OCI-LY1 (cell line): ENCODE measurements around the gene AATK.

ENCODE experiments used
- H2AFZ ChIP-seq: fragments of 200-600 bp; sonication (generic), shearing (Covaris generic); 2 replicates; pipeline ENCODE4 v1.6.0; 2014; ENCODE audit warnings: antibody characterized with exemption, mild to moderate bottlenecking, low read length
- H3F3A ChIP-seq: fragments of 200-600 bp; sonication (generic), shearing (Covaris generic); 2 replicates; pipeline ENCODE4 v1.6.0; 2014; ENCODE audit warnings: mild to moderate bottlenecking, antibody characterized with exemption, low read length, moderate library complexity; ENCODE audit not compliant: insufficient read depth
- H3K27ac ChIP-seq: fragments of 200-600 bp; sonication (generic); 2 replicates; pipeline ENCODE4 v1.5.1; 2014; ENCODE audit warnings: low read length, mixed run types, mild to moderate bottlenecking, low read depth; ENCODE audit not compliant: poor library complexity, severe bottlenecking
- H3K27me3 ChIP-seq: fragments of 200-600 bp; sonication (generic); 2 replicates; pipeline ENCODE4 v1.6.0; 2014; ENCODE audit warnings: antibody characterized with exemption, mild to moderate bottlenecking, low read length, moderate library complexity; ENCODE audit not compliant: insufficient read depth
- H3K36me3 ChIP-seq: fragments of 200-600 bp; sonication (generic); 2 replicates; pipeline ENCODE4 v1.6.1; 2014; ENCODE audit warnings: mild to moderate bottlenecking, antibody characterized with exemption, low read length, moderate library complexity, mixed read lengths; ENCODE audit not compliant: insufficient read depth
- H3K4me1 ChIP-seq: fragments of 200-600 bp; sonication (generic); 2 replicates; pipeline ENCODE4 v1.5.1; 2014; ENCODE audit warnings: mild to moderate bottlenecking, low read length, moderate library complexity; ENCODE audit not compliant: insufficient read depth, severe bottlenecking
- H3K4me2 ChIP-seq: fragments of 200-600 bp; sonication (generic), shearing (Covaris generic); 2 replicates; pipeline ENCODE4 v1.6.1; 2014; ENCODE audit warnings: low read length
- H3K4me3 ChIP-seq: fragments of 200-600 bp; sonication (generic); 2 replicates; pipeline ENCODE4 v1.5.1; 2014; ENCODE audit warnings: low read length, low read depth, mild to moderate bottlenecking, mixed read lengths; ENCODE audit not compliant: poor library complexity, severe bottlenecking
- H3K79me2 ChIP-seq: fragments of 200-600 bp; shearing (Covaris generic); 2 replicates; pipeline ENCODE4 v1.6.1; 2016; ENCODE audit warnings: mixed run types, low read length, mixed read lengths; ENCODE audit not compliant: insufficient read depth
- H3K9ac ChIP-seq: fragments of 200-600 bp; sonication (generic), shearing (Covaris generic); 2 replicates; pipeline ENCODE4 v1.6.1; 2014; ENCODE audit warnings: mild to moderate bottlenecking, low read length, mixed read lengths
- H3K9me2 ChIP-seq: fragments of 200-600 bp; sonication (generic), shearing (Covaris generic); 2 replicates; pipeline ENCODE4 v1.6.1; 2014; ENCODE audit warnings: low read depth, mild to moderate bottlenecking, low read length, mixed read lengths
- H3K9me3 ChIP-seq: fragments of 200-600 bp; shearing (Covaris generic); 2 replicates; pipeline ENCODE4 v1.6.1; 2014; ENCODE audit warnings: low read length, mixed read lengths
- H4K20me1 ChIP-seq: fragments of 200-600 bp; sonication (generic), shearing (Covaris generic); 2 replicates; pipeline ENCODE4 v1.6.0; 2016; ENCODE audit warnings: mild to moderate bottlenecking, low read length; ENCODE audit not compliant: insufficient read depth
- EZH2 ChIP-seq: fragments of 200-600 bp; sonication (generic), shearing (Covaris generic); IDR thresholded peaks from 2 replicates; pipeline ENCODE4 v1.8.0; 2017; ENCODE audit warnings: borderline replicate concordance, mixed run types, mild to moderate bottlenecking, antibody characterized with exemption, low read length, moderate library complexity, mixed read lengths
- TF ChIP-seq, protein P1 (sequence below): fragments of 200-600 bp; sonication (generic), shearing (Covaris generic); IDR thresholded peaks from 2 replicates; pipeline ENCODE4 v1.5.1; 2017; ENCODE audit warnings: mild to moderate bottlenecking, antibody characterized with exemption, low read length, moderate library complexity, mixed read lengths

The AATK gene

GRCh38 chr17:81143200-81143527 is 22.9 kb downstream of the AATK start:
- no peaks in the 10 kb centered on the region for H3K9me2 ChIP-seq
- H3K4me1 ChIP-seq = no peaks in the 10 kb centered on the region
- no peaks in the 10 kb centered on the region for H4K20me1 ChIP-seq
- no peak overlapping the region for H3K9ac ChIP-seq
- H3K9me3 ChIP-seq = no peaks in the 10 kb centered on the region
- no peaks in the 10 kb centered on the region for H3F3A ChIP-seq
- TF ChIP-seq EZH2 = no peak
- TF ChIP-seq, protein P1, sequence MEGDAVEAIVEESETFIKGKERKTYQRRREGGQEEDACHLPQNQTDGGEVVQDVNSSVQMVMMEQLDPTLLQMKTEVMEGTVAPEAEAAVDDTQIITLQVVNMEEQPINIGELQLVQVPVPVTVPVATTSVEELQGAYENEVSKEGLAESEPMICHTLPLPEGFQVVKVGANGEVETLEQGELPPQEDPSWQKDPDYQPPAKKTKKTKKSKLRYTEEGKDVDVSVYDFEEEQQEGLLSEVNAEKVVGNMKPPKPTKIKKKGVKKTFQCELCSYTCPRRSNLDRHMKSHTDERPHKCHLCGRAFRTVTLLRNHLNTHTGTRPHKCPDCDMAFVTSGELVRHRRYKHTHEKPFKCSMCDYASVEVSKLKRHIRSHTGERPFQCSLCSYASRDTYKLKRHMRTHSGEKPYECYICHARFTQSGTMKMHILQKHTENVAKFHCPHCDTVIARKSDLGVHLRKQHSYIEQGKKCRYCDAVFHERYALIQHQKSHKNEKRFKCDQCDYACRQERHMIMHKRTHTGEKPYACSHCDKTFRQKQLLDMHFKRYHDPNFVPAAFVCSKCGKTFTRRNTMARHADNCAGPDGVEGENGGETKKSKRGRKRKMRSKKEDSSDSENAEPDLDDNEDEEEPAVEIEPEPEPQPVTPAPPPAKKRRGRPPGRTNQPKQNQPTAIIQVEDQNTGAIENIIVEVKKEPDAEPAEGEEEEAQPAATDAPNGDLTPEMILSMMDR = no peak
- H3K36me3 ChIP-seq = no peaks in the 10 kb centered on the region
- no peak overlapping the region for H2AFZ ChIP-seq
- no peak overlapping the region for H3K4me2 ChIP-seq
- H3K27ac ChIP-seq = no peak overlapping the region
- H3K79me2 ChIP-seq = no peaks in the 10 kb centered on the region
- peaks cover 1% of the 10 kb centered on the region; the same call in 1 of the 2 replicates for H3K27me3 ChIP-seq
- H3K4me3 ChIP-seq = no peak overlapping the region

GRCh38 chr17:81142301-81143199 is 23.5 kb downstream of the AATK start:
- no peaks in the 10 kb centered on the region for H3K27me3 ChIP-seq
- no peak overlapping the region for H3K9ac ChIP-seq
- H3K9me3 ChIP-seq = no peaks in the 10 kb centered on the region
- H3K27ac ChIP-seq = no peak overlapping the region
- H3K36me3 ChIP-seq = no peaks in the 10 kb centered on the region
- H3K9me2 ChIP-seq = no peaks in the 10 kb centered on the region
- H3K4me1 ChIP-seq = no peaks in the 10 kb centered on the region
- H2AFZ ChIP-seq = no peak overlapping the region
- no peaks in the 10 kb centered on the region for H3K79me2 ChIP-seq
- TF ChIP-seq EZH2 = no peak
- TF ChIP-seq, protein P1 = peak; percentile 61
- H3K4me2 ChIP-seq = no peak overlapping the region
- H3F3A ChIP-seq = no peaks in the 10 kb centered on the region
- no peak overlapping the region for H3K4me3 ChIP-seq
- H4K20me1 ChIP-seq = no peaks in the 10 kb centered on the region

DNA sequence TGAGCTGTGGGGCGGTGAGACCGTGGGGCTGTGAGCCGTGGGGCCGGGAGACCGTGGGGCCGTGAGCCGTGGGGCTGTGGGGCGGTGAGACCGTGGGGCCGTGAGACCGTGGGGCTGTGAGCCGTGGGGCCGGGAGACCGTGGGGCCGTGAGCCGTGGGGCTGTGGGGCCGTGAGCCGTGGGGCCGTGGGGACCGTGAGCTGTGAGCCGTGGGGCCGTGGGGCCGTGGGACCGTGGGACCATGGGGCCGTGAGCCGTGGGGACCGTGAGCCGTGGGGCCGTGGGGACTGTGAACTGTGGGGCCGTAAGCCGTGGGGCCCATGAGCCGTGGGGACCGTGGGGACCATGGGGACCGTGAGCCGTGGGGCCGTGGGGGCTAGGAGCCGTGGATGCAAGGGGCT is 25.3 kb downstream of the AATK start:
- no peak for TF ChIP-seq EZH2
- TF ChIP-seq, protein P1 = no peak
- Histone ChIP-seq H3K79me2 (no peaks in the 10 kb centered on the region), H3K9ac (no peak overlapping the region), H3K4me1 (no peaks in the 10 kb centered on the region), H2AFZ (no peak overlapping the region), H3K4me2 (no peak overlapping the region), H3K9me3 (no peaks in the 10 kb centered on the region), H3K27me3 (no peaks in the 10 kb centered on the region), H3K4me3 (no peak overlapping the region), H3K9me2 (no peaks in the 10 kb centered on the region), H3K36me3 (no peaks in the 10 kb centered on the region), H4K20me1 (no peaks in the 10 kb centered on the region), H3F3A (no peaks in the 10 kb centered on the region), H3K27ac (no peak overlapping the region)
